Neutrophil (primary cell): ENCODE results near the gene SBSN.

Source experiments
- H3K27ac ChIP-seq: fragments of 200-600 bp; sonication (generic); 2 replicates; pipeline ENCODE4 v1.5.1; 2016; ENCODE audit warnings: mild to moderate bottlenecking, moderate library complexity
- H3K27me3 ChIP-seq: fragments of 200-600 bp; sonication (generic); 2 replicates; pipeline ENCODE4 v1.6.0; 2016; ENCODE audit warnings: mild to moderate bottlenecking
- H3K36me3 ChIP-seq: fragments of 200-600 bp; sonication (generic); 2 replicates; pipeline ENCODE4 v1.5.1; 2017
- H3K4me1 ChIP-seq, 2 experiments: fragments of 200-600 bp in 1 of 2; sonication (generic) in 1 of 2; 1 replicate in 1 of 2; 2 replicates in 1 of 2; pipeline versions ENCODE4 v1.5.1 to v1.6.1; 2013 to 2016; ENCODE audit warnings: low read depth in 1 of 2, low read length in 1 of 2, mild to moderate bottlenecking in 1 of 2, moderate library complexity in 1 of 2; ENCODE audit not compliant: control insufficient read depth in 1 of 2, insufficient read depth in 1 of 2
- H3K4me3 ChIP-seq, 2 experiments: fragments of 200-600 bp in 1 of 2; sonication (generic) in 1 of 2; 1 replicate in 1 of 2; 2 replicates in 1 of 2; pipeline ENCODE4 v1.5.1; 2013 to 2016; ENCODE audit warnings: low read depth in 1 of 2, low read length in 1 of 2, mild to moderate bottlenecking in 1 of 2, moderate library complexity in 1 of 2
- H3K9me3 ChIP-seq: fragments of 200-600 bp; sonication (generic); 2 replicates; pipeline ENCODE4 v1.5.1; 2016
- TF ChIP-seq, protein P1 (sequence below): fragments of 200-600 bp; sonication (generic); IDR thresholded peaks from 2 replicates; pipeline ENCODE4 v1.5.1; 2016; ENCODE audit warnings: antibody characterized with exemption

SBSN gene

DNA sequence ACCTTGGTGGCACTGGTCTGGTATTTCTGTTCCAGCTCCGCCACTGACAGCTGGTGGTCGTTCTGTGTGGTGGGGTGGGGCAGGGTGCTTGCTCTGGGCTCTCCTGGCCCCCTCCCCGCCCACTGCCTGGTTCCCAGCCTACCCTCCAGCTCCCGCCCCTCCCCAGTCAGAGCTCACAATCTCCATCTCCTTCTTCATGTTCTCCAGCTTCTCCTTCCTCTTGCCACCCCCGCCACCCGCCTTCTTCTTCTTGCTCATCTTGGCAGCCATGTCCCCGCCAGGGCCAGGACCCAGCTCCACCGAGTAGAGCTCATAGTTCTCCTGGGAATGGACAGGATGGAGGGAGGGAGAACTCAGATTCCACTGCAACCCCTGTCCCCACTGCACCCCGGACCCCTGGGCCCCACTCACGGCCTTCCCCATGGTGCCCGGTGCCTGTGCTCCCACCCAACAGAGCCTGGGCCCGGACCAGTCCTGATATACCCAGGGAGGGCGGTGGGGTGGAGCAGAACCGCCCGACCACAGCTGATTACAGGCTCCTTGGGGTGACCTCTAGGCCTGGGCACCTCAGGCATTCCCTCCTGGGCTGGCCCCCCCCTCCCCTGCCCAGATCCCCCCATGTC, 35.2 kb upstream of the SBSN start, which contains the start of gene ATP4A:
ATP4A (minus strand) TSS at position 452 of the 623 bp plus-strand sequence; CDS start at position 423, 29 bp downstream.
- peaks cover 0 to 2% of the 10 kb centered on the region in 2 experiments for H3K4me1 ChIP-seq
- no peak within 1 kb of the TSS for H3K4me3 ChIP-seq
- peaks cover 38% of the 10 kb centered on the region for H3K27me3 ChIP-seq
- TF ChIP-seq, protein P1, sequence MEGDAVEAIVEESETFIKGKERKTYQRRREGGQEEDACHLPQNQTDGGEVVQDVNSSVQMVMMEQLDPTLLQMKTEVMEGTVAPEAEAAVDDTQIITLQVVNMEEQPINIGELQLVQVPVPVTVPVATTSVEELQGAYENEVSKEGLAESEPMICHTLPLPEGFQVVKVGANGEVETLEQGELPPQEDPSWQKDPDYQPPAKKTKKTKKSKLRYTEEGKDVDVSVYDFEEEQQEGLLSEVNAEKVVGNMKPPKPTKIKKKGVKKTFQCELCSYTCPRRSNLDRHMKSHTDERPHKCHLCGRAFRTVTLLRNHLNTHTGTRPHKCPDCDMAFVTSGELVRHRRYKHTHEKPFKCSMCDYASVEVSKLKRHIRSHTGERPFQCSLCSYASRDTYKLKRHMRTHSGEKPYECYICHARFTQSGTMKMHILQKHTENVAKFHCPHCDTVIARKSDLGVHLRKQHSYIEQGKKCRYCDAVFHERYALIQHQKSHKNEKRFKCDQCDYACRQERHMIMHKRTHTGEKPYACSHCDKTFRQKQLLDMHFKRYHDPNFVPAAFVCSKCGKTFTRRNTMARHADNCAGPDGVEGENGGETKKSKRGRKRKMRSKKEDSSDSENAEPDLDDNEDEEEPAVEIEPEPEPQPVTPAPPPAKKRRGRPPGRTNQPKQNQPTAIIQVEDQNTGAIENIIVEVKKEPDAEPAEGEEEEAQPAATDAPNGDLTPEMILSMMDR: no peak
- no peak within 1 kb of the TSS for H3K27ac ChIP-seq
- H3K36me3 ChIP-seq: no peaks in the 10 kb centered on the region
- H3K9me3 ChIP-seq: no peaks in the 10 kb centered on the region

DNA sequence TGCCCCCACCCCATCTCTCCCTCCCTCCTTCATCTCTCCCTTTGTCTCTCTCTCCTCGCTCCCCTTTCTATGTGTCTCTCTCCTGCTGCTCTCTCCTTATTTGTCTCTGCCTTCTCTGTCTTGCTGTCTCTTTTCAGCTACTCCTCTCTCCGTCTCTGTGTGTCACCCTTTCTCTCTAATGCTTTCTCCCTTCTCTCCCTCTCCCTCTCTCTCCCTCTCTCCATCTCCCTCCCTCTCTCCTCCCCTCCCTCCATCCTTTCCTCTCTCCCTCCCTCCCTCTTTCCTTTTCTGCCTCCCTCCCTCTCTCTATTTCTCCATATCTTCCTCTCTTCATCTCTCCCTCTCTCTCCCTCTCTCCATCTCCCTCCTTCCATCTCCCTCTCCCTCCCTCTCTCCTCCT, 34.7 kb upstream of the SBSN start:
- peaks cover 44% of the 10 kb centered on the region for H3K27me3 ChIP-seq
- no peaks in the 10 kb centered on the region for H3K36me3 ChIP-seq
- no peak overlapping the region for H3K4me3 ChIP-seq
- no peak overlapping the region for H3K27ac ChIP-seq
- TF ChIP-seq, protein P1: no peak
- H3K4me1 ChIP-seq: peaks cover 5 to 7% of the 10 kb centered on the region in 2 experiments
- no peaks in the 10 kb centered on the region for H3K9me3 ChIP-seq

DNA sequence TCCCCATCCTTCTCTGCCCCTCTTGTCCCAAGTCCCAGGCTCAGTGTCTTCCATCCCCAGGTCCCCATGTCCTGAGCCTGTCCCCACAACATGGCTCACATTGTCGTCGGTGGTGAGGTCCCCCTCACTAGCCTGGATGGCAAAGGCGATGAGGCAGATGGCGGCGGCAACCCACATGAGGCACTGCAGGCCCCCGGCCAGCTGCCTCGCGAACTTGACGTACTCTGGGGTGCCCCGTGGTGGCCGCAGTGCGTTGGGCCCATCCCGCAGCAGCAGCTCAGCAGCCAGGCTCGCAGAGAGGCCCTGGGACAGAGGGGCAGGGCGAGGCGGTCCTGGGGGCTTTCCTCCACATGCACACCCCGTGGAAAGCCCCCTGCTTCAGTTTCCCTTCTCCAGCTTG, 34.2 kb upstream of the SBSN start:
- TF ChIP-seq, protein P1: no peak
- no peak overlapping the region for H3K27ac ChIP-seq
- peaks cover 48% of the 10 kb centered on the region for H3K27me3 ChIP-seq
- no peaks in the 10 kb centered on the region for H3K9me3 ChIP-seq
- no peaks in the 10 kb centered on the region for H3K36me3 ChIP-seq
- peaks cover 5 to 10% of the 10 kb centered on the region in 2 experiments for H3K4me1 ChIP-seq
- H3K4me3 ChIP-seq: no peak overlapping the region

DNA sequence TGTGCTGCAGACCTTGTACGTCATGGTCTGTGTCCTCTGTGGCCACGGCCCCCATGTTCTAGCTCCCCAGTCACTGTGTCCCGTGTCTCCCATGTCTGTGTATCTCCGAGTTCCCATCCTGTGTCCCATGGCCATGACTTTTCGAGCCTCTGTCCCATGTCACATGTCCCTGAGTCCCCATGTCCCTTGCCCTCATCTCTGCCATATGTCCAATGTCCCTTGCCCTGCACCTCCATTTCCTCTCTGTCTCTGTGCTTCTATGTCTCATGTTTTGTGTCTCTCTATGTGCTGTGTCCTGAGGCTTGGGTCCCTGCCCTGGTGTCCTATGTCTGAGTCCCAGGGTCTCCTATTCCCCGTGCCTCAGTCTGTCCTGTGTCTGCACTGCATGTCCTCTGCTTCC, 33.3 kb upstream of the SBSN start:
- Histone ChIP-seq H3K27me3 (peaks cover 57% of the 10 kb centered on the region), H3K36me3 (no peaks in the 10 kb centered on the region)

DNA sequence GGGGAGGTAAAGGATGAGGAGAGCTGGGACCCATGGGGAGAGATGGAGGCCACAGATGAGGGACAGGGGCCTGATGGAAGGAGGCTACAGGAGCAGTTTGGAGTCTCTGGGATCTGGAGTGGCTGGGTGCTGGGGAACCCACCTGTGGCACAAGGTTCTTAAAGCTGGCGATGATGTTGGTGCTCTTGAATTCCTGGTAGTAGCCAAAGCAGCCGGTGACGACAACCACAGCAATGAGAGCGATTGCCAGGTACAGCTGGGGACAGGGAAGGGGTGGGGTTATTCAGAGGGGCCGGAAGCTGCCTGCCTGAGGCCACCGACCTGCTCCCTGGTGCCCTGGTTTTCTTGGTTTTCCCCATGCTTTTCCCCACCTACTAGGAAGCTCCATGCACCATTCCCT, 32.6 kb upstream of the SBSN start:
- Histone ChIP-seq H3K27me3 (peaks cover 65% of the 10 kb centered on the region), H3K4me3 (no peak overlapping the region), H3K9me3 (no peaks in the 10 kb centered on the region), H3K36me3 (no peaks in the 10 kb centered on the region), H3K27ac (no peak overlapping the region), H3K4me1 (peaks cover 5 to 10% of the 10 kb centered on the region in 2 experiments)
- TF ChIP-seq, protein P1: no peak

More for the DNA sequence above, 33.3 kb upstream of the SBSN start:
- TF ChIP-seq, protein P1: no peak
- H3K27ac ChIP-seq: no peak overlapping the region
- H3K4me3 ChIP-seq: no peak overlapping the region
- H3K9me3 ChIP-seq: no peaks in the 10 kb centered on the region
- peaks cover 5 to 10% of the 10 kb centered on the region in 2 experiments for H3K4me1 ChIP-seq
